Spleen (tissue), 7 donors: Measurements from ENCODE around the gene ATF6.

Experiments used
- POLR2A ChIP-seq, 3 donors: fragments of 450-650 bp; IDR thresholded peaks; one replicate each; pipeline ENCODE4 v1.5.1; 2017; ENCODE audit warnings: antibody characterized with exemption in 3 of 3, mild to moderate bottlenecking in 1 of 3
- TF ChIP-seq, protein P1 (sequence below), 11 experiments: fragments of 200-600 bp in 7 of 11; fragments of 450-650 bp in 4 of 11; sonication (generic) in 4 of 11; IDR thresholded peaks in 8 of 11; conservative IDR thresholded peaks in 3 of 11; 1 replicate in 7 of 11; 2 replicates in 4 of 11; pipeline versions ENCODE4 v1.4.0 to v1.8.0; 2016 to 2021; ENCODE audit warnings: antibody characterized with exemption in 11 of 11, inconsistent platforms in 4 of 11, mild to moderate bottlenecking in 1 of 11
- donor health status: DM: no; HTN: no; CAD: no; lungs with moderate emphysema.
- donor health status: DM: no; HTN: no; CAD: no.
- donor health status: DM: no; HTN: no; CAD: no.

DNA sequence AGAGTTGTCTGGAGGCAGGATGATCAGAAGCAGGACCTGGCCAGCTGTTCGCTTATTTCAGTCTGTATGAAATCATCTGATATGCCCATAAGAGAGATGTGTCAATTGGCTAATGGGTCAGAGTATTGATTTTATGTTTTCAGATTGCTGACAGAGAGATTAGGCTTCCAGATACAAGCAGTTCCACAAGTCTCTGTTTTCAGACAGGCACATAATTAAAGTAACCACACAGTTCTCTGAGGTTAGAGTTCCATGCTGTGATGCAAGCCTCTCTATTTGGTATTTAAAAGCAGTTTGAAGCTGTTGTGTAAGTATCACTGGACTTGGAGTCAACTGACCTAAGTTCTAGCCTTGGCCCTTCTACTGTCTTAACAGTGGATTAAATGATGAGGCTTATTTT is 50.1 kb downstream of the ATF6 start:
- TF ChIP-seq, protein P1, sequence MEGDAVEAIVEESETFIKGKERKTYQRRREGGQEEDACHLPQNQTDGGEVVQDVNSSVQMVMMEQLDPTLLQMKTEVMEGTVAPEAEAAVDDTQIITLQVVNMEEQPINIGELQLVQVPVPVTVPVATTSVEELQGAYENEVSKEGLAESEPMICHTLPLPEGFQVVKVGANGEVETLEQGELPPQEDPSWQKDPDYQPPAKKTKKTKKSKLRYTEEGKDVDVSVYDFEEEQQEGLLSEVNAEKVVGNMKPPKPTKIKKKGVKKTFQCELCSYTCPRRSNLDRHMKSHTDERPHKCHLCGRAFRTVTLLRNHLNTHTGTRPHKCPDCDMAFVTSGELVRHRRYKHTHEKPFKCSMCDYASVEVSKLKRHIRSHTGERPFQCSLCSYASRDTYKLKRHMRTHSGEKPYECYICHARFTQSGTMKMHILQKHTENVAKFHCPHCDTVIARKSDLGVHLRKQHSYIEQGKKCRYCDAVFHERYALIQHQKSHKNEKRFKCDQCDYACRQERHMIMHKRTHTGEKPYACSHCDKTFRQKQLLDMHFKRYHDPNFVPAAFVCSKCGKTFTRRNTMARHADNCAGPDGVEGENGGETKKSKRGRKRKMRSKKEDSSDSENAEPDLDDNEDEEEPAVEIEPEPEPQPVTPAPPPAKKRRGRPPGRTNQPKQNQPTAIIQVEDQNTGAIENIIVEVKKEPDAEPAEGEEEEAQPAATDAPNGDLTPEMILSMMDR (IDR thresholded peaks at IDR 0.05 in 8 of 11, conservative IDR thresholded peaks at IDR 0.05 in 3 of 11): no peak
- TF ChIP-seq POLR2A (IDR thresholded peaks at IDR 0.05): no peak
